Thyroid gland (tissue), 4 donors: ENCODE results near the gene ZMYND12. TPM values are rescaled to one million over a fixed set of nuclear protein-coding genes. Genes with fewer than 3 reads are reported as not detected.

Experiments used
- DNase-seq, 2 donors: peaks; one replicate each; pipeline ENCODE4 v3.0.0-alpha.2; 2019
- H3K27ac ChIP-seq, 3 donors: fragments of 200-600 bp; sonication (generic); 1 replicate in 2 of 3; 2 replicates in 1 of 3; pipeline ENCODE4 v1.5.1; 2016 to 2019; ENCODE audit warnings: mild to moderate bottlenecking in 1 of 3, moderate library complexity in 1 of 3
- H3K27me3 ChIP-seq: fragments of 200-600 bp; sonication (generic); one replicate; pipeline ENCODE4 v1.5.1; 2019
- H3K36me3 ChIP-seq, 2 donors: fragments of 200-600 bp; sonication (generic); one replicate each; pipeline ENCODE4 v1.5.1; 2016 to 2019
- H3K4me1 ChIP-seq, 2 donors: fragments of 200-600 bp; sonication (generic); one replicate each; pipeline ENCODE4 v1.5.1; 2017 to 2019
- H3K4me3 ChIP-seq, 3 donors: fragments of 200-600 bp; sonication (generic); replicated peaks in 1 of 3; 1 replicate in 2 of 3; 2 replicates in 1 of 3; pipeline ENCODE4 v1.5.1; 2016; ENCODE audit warnings: mild to moderate bottlenecking in 1 of 3
- H3K9me3 ChIP-seq: fragments of 200-600 bp; sonication (generic); one replicate; pipeline ENCODE4 v1.5.1; 2017
- CTCF ChIP-seq, 6 experiments: fragments of 200-600 bp in 3 of 6; fragments of 450-650 bp in 3 of 6; sonication (generic) in 3 of 6; IDR thresholded peaks; one replicate each; pipeline ENCODE4 v1.5.1; 2016 to 2019; ENCODE audit warnings: antibody characterized with exemption in 6 of 6, mild to moderate bottlenecking in 2 of 6, inconsistent platforms in 1 of 6, moderate library complexity in 1 of 6
- POLR2A ChIP-seq, 2 donors: fragments of 450-650 bp; IDR thresholded peaks; one replicate each; pipeline ENCODE4 v1.6.1; 2017; ENCODE audit warnings: antibody characterized with exemption in 2 of 2, mild to moderate bottlenecking in 2 of 2, moderate library complexity in 1 of 2
- WGBS, 2 donors: methylation state at CpG; one replicate each; pipeline ENCODE4 v1.1.5; 2017; 5-methylcytosine and 5-hydroxymethylcytosine counted together
- intact Hi-C: fragments of 100-400 bp; cut with DNase I; formaldehyde crosslinking; loops from one replicate; pipeline ENCODE4 v1.15.1; 2023
- total RNA-seq, 4 donors: library from RNA; depleted of rRNA; stranded (reverse); fragments of >200 nt; gene quantifications; one replicate each; pipeline ENCODE4 v1.2.3, GENCODE V29; 2016

The ZMYND12 gene
- total RNA-seq, 4 donors from 2014 or later: 3.5 to 6.5 (median 5.6) TPM

DNA sequence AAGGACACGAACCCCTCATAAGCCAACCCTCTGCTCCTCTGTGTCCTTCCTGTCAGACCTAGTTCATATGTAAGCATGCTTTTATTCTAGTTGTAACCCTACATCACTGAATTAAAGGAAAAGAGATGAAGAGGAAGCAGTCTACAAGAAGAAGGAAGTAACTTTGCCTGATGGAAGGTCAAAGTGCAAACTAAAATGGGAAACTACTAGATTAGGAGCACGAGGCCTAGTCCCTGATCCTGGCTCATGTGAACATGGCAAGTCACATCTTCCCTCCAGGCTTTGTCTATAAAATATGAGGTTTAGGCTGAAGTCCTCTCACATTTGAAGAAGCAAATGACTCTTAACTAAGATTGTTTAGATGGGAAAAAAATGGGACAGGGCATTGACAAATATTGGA is 13.2 kb downstream of the ZMYND12 start:
- Histone ChIP-seq H3K4me1 (no peaks in the 10 kb centered on the region), H3K9me3 (no peaks in the 10 kb centered on the region), H3K4me3 (no peak overlapping the region), H3K27me3 (no peaks in the 10 kb centered on the region), H3K27ac (no peak overlapping the region), H3K36me3 (no peaks in the 10 kb centered on the region)
- intact Hi-C loops: no loop called here
- no peak for DNase-seq
- 48 to 49% methylated on average over 2 of the region's 2 CpGs for whole genome bisulfite sequencing, 2 donors
- no peak for TF ChIP-seq POLR2A (IDR thresholded peaks at IDR 0.05)
- no peak for TF ChIP-seq CTCF (IDR thresholded peaks at IDR 0.05)

- no peak overlapping the region for H3K27ac ChIP-seq
- H3K4me3 ChIP-seq: no peak overlapping the region
- H3K4me1 ChIP-seq: no peaks in the 10 kb centered on the region
- 78 to 79% methylated on average over 2 of the region's 2 CpGs for WGBS, 2 donors
- intact Hi-C loops: no loop called here
- H3K36me3 ChIP-seq: no peaks in the 10 kb centered on the region
- no peaks in the 10 kb centered on the region for H3K9me3 ChIP-seq
- DNase-seq: no peak
- no peak for TF ChIP-seq POLR2A (IDR thresholded peaks at IDR 0.05)
- no peak for TF ChIP-seq CTCF (IDR thresholded peaks at IDR 0.05)
- H3K27me3 ChIP-seq: no peaks in the 10 kb centered on the region
These were observed 15.9 kb downstream of the ZMYND12 start for GRCh38 chr1:42439940-42440339.

DNA sequence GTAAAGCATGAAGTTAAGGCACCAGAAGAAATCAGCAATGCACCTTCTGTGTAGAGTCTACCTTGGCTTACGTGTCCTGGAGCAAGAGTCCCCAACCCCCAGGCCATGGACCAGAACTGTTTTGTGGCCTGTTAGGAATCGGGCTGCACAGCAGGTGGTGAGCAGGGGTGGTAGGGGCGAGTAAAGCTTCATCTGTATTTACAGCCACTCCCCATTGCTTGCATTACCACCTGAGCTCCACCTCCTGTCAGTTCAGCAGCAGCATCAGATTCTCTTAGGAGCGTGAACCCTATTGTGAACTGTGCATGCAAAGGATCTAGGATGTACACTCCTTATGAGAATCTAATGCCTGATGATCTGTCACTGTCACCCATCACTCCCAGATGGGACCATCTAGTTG is 21.5 kb downstream of the ZMYND12 start:
- H3K27me3 ChIP-seq: no peaks in the 10 kb centered on the region
- WGBS, 2 donors: 95 to 98% methylated on average over 3 to 4 of the region's 4 CpGs
- TF ChIP-seq CTCF (IDR thresholded peaks at IDR 0.05) (no peak), POLR2A (IDR thresholded peaks at IDR 0.05) (no peak)
- no peak overlapping the region for H3K4me3 ChIP-seq
- no peak overlapping the region for H3K27ac ChIP-seq
- H3K9me3 ChIP-seq: no peaks in the 10 kb centered on the region
- H3K4me1 ChIP-seq: no peaks in the 10 kb centered on the region
- DNase-seq: no peak
- H3K36me3 ChIP-seq: no peaks in the 10 kb centered on the region
- intact Hi-C loops: no loop called here

DNA sequence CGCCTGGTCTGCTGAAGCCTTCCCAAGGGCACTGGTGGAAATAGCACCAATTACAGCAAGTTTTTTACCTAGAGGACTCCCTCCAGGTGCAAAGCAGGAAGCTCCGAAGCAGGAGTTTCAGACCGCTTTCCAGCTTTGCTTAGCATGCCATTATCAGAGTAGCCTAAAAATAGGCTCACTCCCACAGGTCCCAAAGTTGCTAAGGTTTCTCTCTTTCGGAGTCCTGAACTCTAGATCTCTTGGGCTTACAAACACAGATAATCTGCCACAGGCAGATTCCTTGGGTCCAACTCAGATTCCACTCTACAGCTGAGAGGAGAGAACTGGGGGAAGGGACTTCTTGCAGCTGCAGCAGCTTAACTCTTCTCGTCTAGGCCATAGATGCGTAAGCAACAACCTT is 22.5 kb downstream of the ZMYND12 start:
- no peak for DNase-seq
- Histone ChIP-seq H3K27me3 (no peaks in the 10 kb centered on the region), H3K4me1 (no peaks in the 10 kb centered on the region), H3K9me3 (no peaks in the 10 kb centered on the region), H3K36me3 (no peaks in the 10 kb centered on the region), H3K4me3 (no peak overlapping the region), H3K27ac (no peak overlapping the region)
- intact Hi-C loops: no loop called here
- TF ChIP-seq CTCF (IDR thresholded peaks at IDR 0.05) (no peak), POLR2A (IDR thresholded peaks at IDR 0.05) (no peak)
- WGBS, 2 donors: 82 to 86% methylated on average over 6 of the region's 6 CpGs

DNA sequence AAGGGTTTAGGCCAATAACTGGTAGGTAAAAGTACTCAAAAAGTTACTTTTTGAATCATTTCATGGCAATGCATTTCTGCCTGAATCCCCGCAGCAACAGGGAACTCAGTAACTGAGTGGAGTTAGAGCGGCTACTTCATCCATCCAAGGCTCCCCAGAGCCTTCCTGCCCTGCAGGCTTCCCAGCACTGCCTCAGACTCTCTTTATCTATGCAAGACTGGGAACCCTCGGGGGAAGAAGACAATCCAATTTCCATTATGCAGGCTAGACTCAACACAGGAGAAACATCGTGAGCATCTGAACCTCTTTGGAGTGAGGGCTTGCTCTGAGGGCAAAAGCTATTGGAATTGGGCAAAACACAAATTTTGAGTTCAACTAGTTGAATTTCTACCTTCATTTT is 23.1 kb downstream of the ZMYND12 start:
- TF ChIP-seq POLR2A (IDR thresholded peaks at IDR 0.05) (no peak), CTCF (IDR thresholded peaks at IDR 0.05) (no peak)
- H3K4me1 ChIP-seq: no peaks in the 10 kb centered on the region
- intact Hi-C loops: no loop called here
- no peaks in the 10 kb centered on the region for H3K36me3 ChIP-seq
- no peaks in the 10 kb centered on the region for H3K9me3 ChIP-seq
- no peaks in the 10 kb centered on the region for H3K27me3 ChIP-seq
- no peak for DNase-seq
- no peak overlapping the region for H3K4me3 ChIP-seq
- H3K27ac ChIP-seq: no peak overlapping the region
- 86 to 87% methylated on average over 4 of the region's 4 CpGs for WGBS, 2 donors
